ENCODE measurements around the gene PSD.
A peak's percentile ranks its signal among the peaks of the same experiment; 100 is the strongest.

Gene PSD

GRCh38 chr10:102419269-102420180, 940 bp upstream of the PSD start:
- peak; percentile 35 for DNase-seq (ENCODE audit: low spot score)

- DNase-seq (ENCODE audit: low spot score): no peak
Measured at GRCh38 chr10:102416695-102417094, 1.9 kb downstream of the PSD start.

- no peak for DNase-seq (ENCODE audit: low spot score)
Measured at GRCh38 chr10:102416283-102416682, 2.3 kb downstream of the PSD start.

GRCh38 chr10:102414749-102415148, 3.8 kb downstream of the PSD start:
- no peak for DNase-seq (ENCODE audit: low spot score)

GRCh38 chr10:102413806-102414561, 4.6 kb downstream of the PSD start:
- DNase-seq (ENCODE audit: low spot score): no peak

GRCh38 chr10:102413053-102413705, 5.4 kb downstream of the PSD start:
- DNase-seq (ENCODE audit: low spot score): peak; percentile 80

- no peak for DNase-seq (ENCODE audit: low spot score)
Measured at GRCh38 chr10:102412293-102412692, 6.3 kb downstream of the PSD start.

GRCh38 chr10:102411341-102412255, 7.0 kb downstream of the PSD start:
- DNase-seq (ENCODE audit: low spot score): no peak

- DNase-seq (ENCODE audit: low spot score): no peak
Measured at GRCh38 chr10:102410429-102411073, 8.0 kb downstream of the PSD start.

- DNase-seq (ENCODE audit: low spot score): no peak
Measured at GRCh38 chr10:102409604-102410428, 8.8 kb downstream of the PSD start.

GRCh38 chr10:102408728-102409603, 9.6 kb downstream of the PSD start:
- no peak for DNase-seq (ENCODE audit: low spot score)

GRCh38 chr10:102408131-102408727, 10.4 kb downstream of the PSD start:
- DNase-seq (ENCODE audit: low spot score): no peak

GRCh38 chr10:102407425-102408130, 11.0 kb downstream of the PSD start:
- no peak for DNase-seq (ENCODE audit: low spot score)

- DNase-seq (ENCODE audit: low spot score): no peak
Measured at GRCh38 chr10:102406815-102407214, 11.8 kb downstream of the PSD start.

- DNase-seq (ENCODE audit: low spot score): no peak
Measured at GRCh38 chr10:102405632-102406031, 13.0 kb downstream of the PSD start.

- no peak for DNase-seq (ENCODE audit: low spot score)
Measured at GRCh38 chr10:102405108-102405571, 13.4 kb downstream of the PSD start.

- DNase-seq (ENCODE audit: low spot score): no peak
Measured at GRCh38 chr10:102404361-102405107, 14.1 kb downstream of the PSD start.
